Lower lobe of right lung (tissue), 2 donors: ENCODE results near the gene LHX3. TPM values are rescaled to one million over a fixed set of nuclear protein-coding genes. Genes with fewer than 3 reads are reported as not detected.
"Not testable (repeated sequence)": the region's sequence is repeated elsewhere in the genome, so short reads cannot be mapped to it uniquely, and the experiment has no call there.

Experiments
- ATAC-seq, 2 donors: fragments of 200-7000 bp; cut with Tn5 transposase; one replicate each; pipeline ENCODE4 v1.9.1; 2020 to 2022; ENCODE audit warnings: mild to moderate bottlenecking in 2 of 2, moderate library complexity in 2 of 2
- DNase-seq: peaks from one replicate; pipeline ENCODE4 v3.0.0-alpha.2; 2020
- H3K27ac ChIP-seq: fragments of 200-600 bp; one replicate; pipeline ENCODE4 v1.8.0; 2022
- H3K27me3 ChIP-seq: fragments of 200-600 bp; one replicate; pipeline ENCODE4 v1.8.0; 2022; ENCODE audit warnings: low read depth
- H3K36me3 ChIP-seq: fragments of 200-600 bp; one replicate; pipeline ENCODE4 v1.8.0; 2022; ENCODE audit warnings: mild to moderate bottlenecking
- H3K4me1 ChIP-seq: fragments of 200-600 bp; one replicate; pipeline ENCODE4 v1.8.0; 2022
- H3K4me3 ChIP-seq: fragments of 200-600 bp; one replicate; pipeline ENCODE4 v1.8.0; 2022; ENCODE audit warnings: mild to moderate bottlenecking
- H3K9me3 ChIP-seq: fragments of 200-600 bp; one replicate; pipeline ENCODE4 v1.8.0; 2022
- intact Hi-C: fragments of 100-400 bp; cut with DNase I; formaldehyde crosslinking; loops from one replicate; pipeline ENCODE4 v1.11.0; 2022
- total RNA-seq: library from RNA; stranded (reverse); fragmentation: NEBNext Ultra II Directional; extraction: Animal tissue kit (Norgen Biotek cat#: 25700); gene quantifications from one replicate; pipeline ENCODE4 v1.2.1, GENCODE V29; 2021
- TF ChIP-seq, protein P1 (sequence below): fragments of 200-600 bp; IDR thresholded peaks from one replicate; pipeline ENCODE4 v1.8.0; 2022; ENCODE audit warnings: antibody characterized with exemption, mild to moderate bottlenecking
- donor health status: DM: no; HTN: yes; CAD: no; lungs with severe emphysema.

LHX3 gene
- total RNA-seq, 1 donor from 2014 or later: not detected

DNA sequence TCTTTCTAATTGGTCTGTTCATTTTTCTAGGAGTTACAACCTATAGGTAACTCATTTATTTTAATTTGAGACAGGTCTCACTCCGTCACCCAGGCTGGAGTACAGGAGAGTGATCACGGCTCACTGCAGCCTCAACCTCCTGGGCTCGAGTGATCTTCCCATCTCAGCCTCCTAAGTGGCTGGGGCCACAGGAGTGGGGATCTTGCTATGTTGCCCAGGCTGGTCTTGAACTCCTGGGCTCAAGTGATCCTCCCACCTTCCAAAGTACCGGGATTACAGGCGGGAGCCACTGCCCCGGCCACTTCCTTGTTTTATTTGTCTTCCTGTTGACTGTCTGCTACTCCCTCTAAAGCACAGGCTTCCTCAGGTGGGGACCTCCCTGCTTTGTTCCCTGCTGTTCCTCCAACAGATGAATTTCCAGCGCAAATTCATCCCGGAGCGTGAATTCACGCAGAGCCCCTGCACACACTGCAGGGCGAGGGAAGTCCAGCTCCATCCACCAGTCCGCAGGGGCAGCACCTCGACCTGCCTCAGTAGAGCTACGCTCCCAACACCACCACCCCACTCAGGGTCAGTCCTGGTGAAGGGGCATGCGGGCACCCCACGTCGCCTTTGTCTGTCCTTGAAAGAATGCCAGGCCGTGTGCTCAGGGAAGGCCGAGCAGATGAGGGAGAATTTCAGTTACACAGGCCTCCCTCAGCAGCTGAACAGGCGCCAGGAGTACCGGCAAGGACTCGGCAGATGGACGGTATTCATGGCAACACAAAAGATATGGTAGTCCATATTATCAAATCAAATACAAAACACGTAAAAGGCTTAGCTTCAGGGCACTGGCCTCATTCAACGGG lies 34.4 kb upstream of the LHX3 start:
- Histone ChIP-seq H3K4me1 (peaks cover 14% of the 10 kb centered on the region), H3K36me3 (peaks cover 16% of the 10 kb centered on the region), H3K27me3 (no peaks in the 10 kb centered on the region), H3K9me3 (no peaks in the 10 kb centered on the region), H3K27ac (no peak overlapping the region), H3K4me3 (no peak overlapping the region)
- DNase-seq: no peak
- no peak for ATAC-seq
- TF ChIP-seq, protein P1, sequence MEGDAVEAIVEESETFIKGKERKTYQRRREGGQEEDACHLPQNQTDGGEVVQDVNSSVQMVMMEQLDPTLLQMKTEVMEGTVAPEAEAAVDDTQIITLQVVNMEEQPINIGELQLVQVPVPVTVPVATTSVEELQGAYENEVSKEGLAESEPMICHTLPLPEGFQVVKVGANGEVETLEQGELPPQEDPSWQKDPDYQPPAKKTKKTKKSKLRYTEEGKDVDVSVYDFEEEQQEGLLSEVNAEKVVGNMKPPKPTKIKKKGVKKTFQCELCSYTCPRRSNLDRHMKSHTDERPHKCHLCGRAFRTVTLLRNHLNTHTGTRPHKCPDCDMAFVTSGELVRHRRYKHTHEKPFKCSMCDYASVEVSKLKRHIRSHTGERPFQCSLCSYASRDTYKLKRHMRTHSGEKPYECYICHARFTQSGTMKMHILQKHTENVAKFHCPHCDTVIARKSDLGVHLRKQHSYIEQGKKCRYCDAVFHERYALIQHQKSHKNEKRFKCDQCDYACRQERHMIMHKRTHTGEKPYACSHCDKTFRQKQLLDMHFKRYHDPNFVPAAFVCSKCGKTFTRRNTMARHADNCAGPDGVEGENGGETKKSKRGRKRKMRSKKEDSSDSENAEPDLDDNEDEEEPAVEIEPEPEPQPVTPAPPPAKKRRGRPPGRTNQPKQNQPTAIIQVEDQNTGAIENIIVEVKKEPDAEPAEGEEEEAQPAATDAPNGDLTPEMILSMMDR: no peak
- intact Hi-C loops: no loop called here

DNA sequence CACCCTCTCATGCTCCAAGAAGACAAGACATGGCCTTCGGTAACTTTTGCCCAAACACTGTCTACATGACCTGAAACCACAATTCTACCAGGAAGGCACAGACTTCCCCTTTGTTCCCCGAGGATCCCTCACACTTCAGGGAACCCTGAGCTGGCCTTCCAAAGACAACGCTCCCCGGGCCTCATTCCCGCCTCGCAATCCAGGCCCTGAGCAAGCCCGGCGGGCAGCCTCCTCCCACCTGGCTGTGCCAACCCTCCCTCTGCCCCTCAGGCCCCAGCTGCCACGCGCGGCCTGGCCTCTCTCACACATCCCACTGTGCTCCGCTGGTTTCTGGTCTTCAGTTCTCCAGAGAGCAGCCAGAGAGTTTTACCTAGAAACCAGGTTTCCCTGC lies 33.4 kb upstream of the LHX3 start:
- Histone ChIP-seq H3K4me1 (peaks cover 5% of the 10 kb centered on the region), H3K27ac (no peak overlapping the region), H3K4me3 (no peak overlapping the region), H3K9me3 (no peaks in the 10 kb centered on the region), H3K27me3 (no peaks in the 10 kb centered on the region), H3K36me3 (peaks cover 16% of the 10 kb centered on the region)
- DNase-seq (no peak), ATAC-seq (no peak)
- TF ChIP-seq, protein P1: no peak
- intact Hi-C loops: no loop called here

DNA sequence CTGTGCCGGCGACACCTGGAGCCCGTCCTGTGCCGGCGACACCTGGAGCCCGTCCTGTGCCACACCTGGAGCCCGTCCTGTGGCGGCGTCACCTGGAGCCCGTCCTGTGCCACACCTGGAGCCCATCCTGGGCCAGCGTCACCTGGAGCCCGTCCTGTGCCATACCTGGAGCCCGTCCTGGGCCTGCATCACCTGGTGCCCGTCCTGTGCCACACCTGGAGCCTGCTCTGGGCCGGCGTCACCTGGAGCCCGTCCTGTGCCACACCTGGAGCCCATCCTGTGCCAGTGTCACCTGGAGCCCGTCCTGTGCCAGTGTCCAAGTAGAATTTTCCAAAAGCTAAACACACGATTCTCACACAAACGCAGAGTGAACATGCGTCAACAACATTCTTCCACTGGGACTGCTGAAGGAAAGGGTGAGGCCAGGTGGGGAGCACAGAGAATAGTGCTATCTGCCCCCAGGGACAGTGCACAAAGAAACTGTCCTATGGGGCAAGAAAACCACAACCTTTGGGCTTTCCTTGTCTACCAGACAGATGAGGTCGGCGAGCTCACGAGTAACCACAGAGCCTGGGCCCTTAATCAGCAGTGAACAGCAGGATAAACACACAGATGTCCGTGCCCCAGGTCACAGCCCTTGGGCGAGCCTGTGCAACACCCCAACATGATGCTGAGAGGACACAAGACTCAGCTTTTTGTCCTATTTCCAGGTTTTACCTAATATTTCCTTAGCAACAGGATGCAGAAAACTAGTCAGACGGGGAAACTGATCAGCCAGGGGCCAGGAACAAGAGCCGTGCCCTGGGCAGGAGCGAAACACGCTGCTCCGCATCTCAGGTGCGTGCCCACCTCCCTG lies 32.8 kb upstream of the LHX3 start:
- ATAC-seq (no peak), DNase-seq (no peak)
- TF ChIP-seq, protein P1: no peak
- no peak overlapping the region for H3K4me3 ChIP-seq
- peaks cover 16% of the 10 kb centered on the region for H3K36me3 ChIP-seq
- no peak overlapping the region for H3K27ac ChIP-seq
- H3K4me1 ChIP-seq: peaks cover 5% of the 10 kb centered on the region
- H3K9me3 ChIP-seq: no peaks in the 10 kb centered on the region
- intact Hi-C loops: no loop called here
- no peaks in the 10 kb centered on the region for H3K27me3 ChIP-seq

DNA sequence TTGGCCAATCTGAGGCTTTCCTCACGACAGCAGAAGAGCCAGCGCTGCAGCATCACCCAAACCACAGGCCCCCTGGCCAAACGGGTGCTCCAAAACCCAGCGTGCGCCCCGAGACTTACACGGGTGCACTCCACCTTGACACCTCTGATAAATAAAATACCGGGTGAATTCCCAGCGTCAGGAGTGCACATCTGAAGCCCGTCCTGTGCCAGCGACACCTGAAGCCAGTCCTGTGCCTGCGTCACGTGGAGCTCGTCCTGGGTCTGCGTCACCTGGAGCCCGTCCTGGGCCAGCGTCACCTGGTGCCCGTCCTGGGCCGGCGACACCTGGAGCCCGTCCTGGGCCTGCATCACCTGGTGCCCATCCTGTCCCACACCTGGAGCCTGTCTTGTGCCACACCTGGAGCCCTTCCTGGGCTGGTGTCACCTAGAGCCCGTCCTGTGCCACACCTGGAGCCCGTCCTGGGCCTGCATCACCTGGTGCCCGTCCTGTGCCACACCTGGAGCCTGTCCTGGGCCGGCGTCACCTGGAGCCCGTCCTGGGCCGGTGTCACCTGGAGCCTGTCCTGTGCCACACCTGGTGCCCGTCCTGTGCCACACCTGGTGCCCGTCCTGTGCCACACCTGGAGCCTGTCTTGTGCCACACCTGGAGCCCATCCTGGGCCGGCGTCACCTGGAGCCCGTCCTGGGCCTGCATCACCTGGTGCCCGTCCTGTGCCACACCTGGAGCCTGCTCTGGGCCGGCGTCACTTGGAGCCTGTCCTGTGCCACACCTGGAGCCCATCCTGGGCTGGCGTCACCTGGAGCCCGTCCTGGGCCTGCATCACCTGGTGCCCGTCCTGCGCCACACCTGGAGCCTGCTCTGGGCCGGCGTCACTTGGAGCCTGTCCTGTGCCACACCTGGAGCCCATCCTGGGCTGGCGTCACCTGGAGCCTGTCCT lies 31.8 kb upstream of the LHX3 start:
- peaks cover 16% of the 10 kb centered on the region for H3K36me3 ChIP-seq
- H3K4me3 ChIP-seq, DNase-seq, ATAC-seq, intact Hi-C loops, H3K4me1 ChIP-seq, H3K27ac ChIP-seq, H3K27me3 ChIP-seq, H3K9me3 ChIP-seq: not testable (repeated sequence)

DNA sequence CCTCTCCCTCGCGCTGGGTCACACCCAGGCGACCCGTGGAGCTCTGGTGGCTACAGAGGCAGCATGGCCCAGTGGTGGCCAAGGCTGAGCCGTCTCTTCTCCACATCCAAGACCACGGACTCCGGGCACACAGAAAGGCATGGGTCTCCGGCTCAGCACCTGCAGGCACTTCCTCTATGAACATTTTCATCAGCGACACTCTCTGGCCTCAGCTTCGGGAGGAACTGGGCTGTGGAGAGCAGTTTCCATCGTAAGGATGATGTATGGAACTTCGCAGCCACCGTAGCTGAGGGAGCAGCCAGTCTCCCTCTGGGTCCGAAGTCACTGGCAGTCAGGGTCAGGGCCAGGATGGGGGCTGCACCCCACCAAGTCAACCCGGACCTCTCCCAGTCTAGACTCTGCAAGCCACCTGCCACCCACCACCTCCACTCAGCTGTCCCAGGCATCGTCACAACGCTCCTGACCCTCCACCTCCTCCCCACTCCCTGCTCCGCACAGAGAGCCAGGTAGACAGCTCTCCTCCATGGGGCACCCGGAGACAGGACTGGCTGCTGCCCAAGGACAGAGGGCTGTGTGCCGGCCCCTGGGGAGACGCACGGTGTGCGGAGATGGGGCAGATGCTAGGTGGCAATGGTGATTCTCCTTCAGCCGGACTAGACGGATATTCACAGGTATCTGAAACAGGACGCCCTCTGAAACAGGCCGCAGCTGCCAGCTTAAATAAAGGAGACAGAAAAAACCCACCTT lies 31.0 kb upstream of the LHX3 start:
- H3K27ac ChIP-seq: no peak overlapping the region
- no peaks in the 10 kb centered on the region for H3K9me3 ChIP-seq
- TF ChIP-seq, protein P1: no peak
- intact Hi-C loops: no loop called here
- DNase-seq: no peak
- H3K4me1 ChIP-seq: peaks cover 5% of the 10 kb centered on the region
- H3K4me3 ChIP-seq: no peak overlapping the region
- peaks cover 23% of the 10 kb centered on the region for H3K36me3 ChIP-seq
- no peak for ATAC-seq
- no peaks in the 10 kb centered on the region for H3K27me3 ChIP-seq
